ENCODE measurements around the gene MRPL21. TPM values are rescaled to one million over a fixed set of nuclear protein-coding genes. Genes with fewer than 3 reads are reported as not detected.

The MRPL21 gene
- total and polyA plus RNA-seq, 2 donors (not counting 1 experiment from before 2014, with no cell fraction given): 23.8 to 35.8 TPM

DNA sequence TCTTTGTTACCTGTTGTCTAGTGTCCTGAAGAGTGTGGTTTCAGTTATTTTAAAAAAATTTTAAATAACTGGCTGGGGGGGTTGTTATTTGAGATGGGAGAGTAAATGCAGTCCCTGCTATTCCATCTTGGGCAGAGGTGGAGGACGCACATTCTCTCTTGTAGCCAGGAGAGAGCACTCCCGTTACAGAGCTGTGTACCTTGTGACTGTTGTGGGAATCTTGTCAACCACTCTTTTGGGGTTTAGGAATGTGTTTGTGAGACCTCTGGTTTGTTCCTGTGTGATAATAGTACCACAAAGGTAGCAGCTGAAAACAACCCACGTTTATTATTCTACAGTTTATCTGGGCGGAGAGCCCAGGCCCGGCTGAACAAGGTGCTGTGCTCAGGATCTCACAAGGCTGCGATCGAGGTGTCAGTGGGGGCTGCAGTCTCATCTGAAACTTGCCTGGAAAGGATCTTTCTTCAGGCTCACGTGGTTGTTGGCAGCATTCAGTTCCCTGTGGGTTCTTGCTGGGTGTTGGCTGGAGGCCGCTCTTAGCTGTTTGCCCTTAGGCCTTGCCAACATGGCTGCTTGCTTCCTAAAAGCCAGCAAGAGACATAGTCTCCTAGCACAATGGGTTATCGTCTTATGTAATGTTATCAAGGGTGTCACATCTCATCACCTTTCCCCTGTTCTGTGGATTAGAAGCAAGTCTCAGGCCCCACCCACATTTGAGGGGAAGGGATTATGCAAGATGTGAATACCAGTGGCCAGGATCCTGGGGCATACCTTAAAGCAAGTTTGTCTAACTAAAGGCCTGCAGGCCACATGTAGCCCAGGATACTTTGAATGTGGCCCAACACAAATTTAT, 20.7 kb upstream of the MRPL21 start:
- no peaks in the 10 kb centered on the region for H3K27me3 ChIP-seq (replicated peaks in 1 of 4; ENCODE audit: control extremely low read depth in 1 of 4, control insufficient read depth in 3 of 4, insufficient read depth in 4 of 4, low read length in 3 of 4)
- H3K9me3 Mint-ChIP-seq (ENCODE audit: insufficient read depth): peaks cover 7% of the 10 kb centered on the region
- DNase-seq (no peak), ATAC-seq (ENCODE audit: low read depth) (no peak)
- no peak overlapping the region for H2AFZ ChIP-seq (ENCODE audit: insufficient read depth, low read depth, low read length, poor library complexity, severe bottlenecking)
- intact Hi-C loops (cut with micrococcal nuclease): no loop called here
- CTCF ChIA-PET: no interaction called here
- H3K36me3 ChIP-seq (replicated peaks in 1 of 2; ENCODE audit: control extremely low read depth in 1 of 2, control insufficient read depth in 1 of 2, extremely low read depth in 1 of 2, insufficient read depth in 2 of 2, low read length in 1 of 2): peaks cover 19 to 68% of the 10 kb centered on the region in 2 experiments
- H3K4me1 Mint-ChIP-seq: peaks cover 12% of the 10 kb centered on the region
- no peak overlapping the region for H3K27ac Mint-ChIP-seq
- H3K9ac ChIP-seq (ENCODE audit: low read length): no peak overlapping the region
- no peaks in the 10 kb centered on the region for H4K20me1 ChIP-seq (ENCODE audit: control insufficient read depth, insufficient read depth, low read length, poor library complexity, severe bottlenecking)
- peaks cover 11% of the 10 kb centered on the region for H3K79me2 ChIP-seq (ENCODE audit: control insufficient read depth, insufficient read depth, low read length)
- H3K27ac ChIP-seq (ENCODE audit: low read length in 2 of 2): no peak overlapping the region
- peaks cover 7 to 22% (median 12%) of the 10 kb centered on the region in 3 donors for H3K9me3 ChIP-seq (ENCODE audit: control extremely low read depth in 1 of 3, control insufficient read depth in 2 of 3, insufficient read depth in 1 of 3, low read length in 2 of 3)
- H3K27me3 Mint-ChIP-seq: no peaks in the 10 kb centered on the region
- TF ChIP-seq CTCF (IDR thresholded peaks at IDR 0.05) (no peak), EZH2 (IDR thresholded peaks at IDR 0.05; ENCODE audit: borderline replicate concordance, insufficient read depth, low read depth, low read length, poor library complexity, severe bottlenecking) (no peak)
- H3K4me1 ChIP-seq (ENCODE audit: control insufficient read depth in 2 of 2, insufficient read depth in 2 of 2, low read length in 2 of 2): peaks cover 7 to 11% of the 10 kb centered on the region in 2 donors
- no peak overlapping the region for H3K4me3 ChIP-seq (ENCODE audit: control extremely low read depth in 1 of 5, extremely low read depth in 1 of 5, insufficient read depth in 1 of 5, low read depth in 2 of 5, low read length in 4 of 5)
- POLR2A ChIA-PET: no interaction called here
- H3K4me2 ChIP-seq (replicated peaks; ENCODE audit: low read depth, low read length, poor library complexity, severe bottlenecking): no peak overlapping the region
- 100% methylated on average over 7 of the region's 10 CpGs for WGBS (ENCODE audit: insufficient coverage)
- no peak overlapping the region for H3K4me3 Mint-ChIP-seq

DNA sequence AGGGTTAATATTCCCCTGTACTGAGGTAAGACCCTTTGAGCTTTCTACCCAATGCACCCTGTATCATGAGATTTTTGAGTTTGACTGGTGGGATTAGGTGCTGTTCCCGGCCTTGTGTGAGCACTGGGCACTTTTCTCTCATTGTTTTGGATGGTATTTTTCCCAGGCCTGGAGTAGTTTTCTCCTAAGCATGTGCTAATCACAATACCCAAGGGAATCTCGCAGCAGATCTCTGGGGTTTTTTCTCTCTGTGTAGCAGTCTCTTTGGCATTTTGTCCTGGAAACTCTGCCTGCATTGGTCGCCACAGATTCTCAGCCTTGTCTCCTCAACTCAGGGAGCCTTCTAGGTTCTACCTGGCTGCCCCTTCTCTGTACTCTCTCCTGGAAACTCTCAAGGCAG, 20.0 kb upstream of the MRPL21 start:
- WGBS (ENCODE audit: insufficient coverage): 94% methylated on average over 2 of the region's 3 CpGs

More for the DNA sequence above, 20.0 kb upstream of the MRPL21 start:
- no peak overlapping the region for H2AFZ ChIP-seq (ENCODE audit: insufficient read depth, low read depth, low read length, poor library complexity, severe bottlenecking)
- ATAC-seq (ENCODE audit: low read depth) (no peak), DNase-seq (no peak)
- intact Hi-C loops (cut with micrococcal nuclease): no loop called here
- H3K4me3 Mint-ChIP-seq: no peak overlapping the region
- no peaks in the 10 kb centered on the region for H3K27me3 Mint-ChIP-seq
- peaks cover 7 to 22% (median 12%) of the 10 kb centered on the region in 3 donors for H3K9me3 ChIP-seq (ENCODE audit: control extremely low read depth in 1 of 3, control insufficient read depth in 2 of 3, insufficient read depth in 1 of 3, low read length in 2 of 3)
- no peak overlapping the region for H3K4me2 ChIP-seq (replicated peaks; ENCODE audit: low read depth, low read length, poor library complexity, severe bottlenecking)
- peaks cover 11% of the 10 kb centered on the region for H3K79me2 ChIP-seq (ENCODE audit: control insufficient read depth, insufficient read depth, low read length)
- no peak overlapping the region for H3K27ac ChIP-seq (ENCODE audit: low read length in 2 of 2)
- H3K36me3 ChIP-seq (replicated peaks in 1 of 2; ENCODE audit: control extremely low read depth in 1 of 2, control insufficient read depth in 1 of 2, extremely low read depth in 1 of 2, insufficient read depth in 2 of 2, low read length in 1 of 2): peaks cover 19 to 65% of the 10 kb centered on the region in 2 experiments
- H3K4me1 Mint-ChIP-seq: peaks cover 12% of the 10 kb centered on the region
- peaks cover 7% of the 10 kb centered on the region for H3K9me3 Mint-ChIP-seq (ENCODE audit: insufficient read depth)
- no peak overlapping the region for H3K4me3 ChIP-seq (ENCODE audit: control extremely low read depth in 1 of 5, extremely low read depth in 1 of 5, insufficient read depth in 1 of 5, low read depth in 2 of 5, low read length in 4 of 5)
- no peaks in the 10 kb centered on the region for H4K20me1 ChIP-seq (ENCODE audit: control insufficient read depth, insufficient read depth, low read length, poor library complexity, severe bottlenecking)
- H3K27ac Mint-ChIP-seq: no peak overlapping the region
- ChIA-PET POLR2A (no interaction called here), CTCF (no interaction called here)
- peaks cover 7 to 11% of the 10 kb centered on the region in 2 donors for H3K4me1 ChIP-seq (ENCODE audit: control insufficient read depth in 2 of 2, insufficient read depth in 2 of 2, low read length in 2 of 2)
- no peak overlapping the region for H3K9ac ChIP-seq (ENCODE audit: low read length)
- TF ChIP-seq CTCF (IDR thresholded peaks at IDR 0.05) (no peak), EZH2 (IDR thresholded peaks at IDR 0.05; ENCODE audit: borderline replicate concordance, insufficient read depth, low read depth, low read length, poor library complexity, severe bottlenecking) (no peak)
- no peaks in the 10 kb centered on the region for H3K27me3 ChIP-seq (replicated peaks in 1 of 4; ENCODE audit: control extremely low read depth in 1 of 4, control insufficient read depth in 3 of 4, insufficient read depth in 4 of 4, low read length in 3 of 4)
